HG03139 (cell line): Measurements from ENCODE around the gene MVB12B.

Source experiments
- ATAC-seq: cut with Tn5 transposase; IDR thresholded peaks from one replicate; pipeline ENCODE4 v1.9.1; 2021; ENCODE audit not compliant: unreplicated experiment

Gene MVB12B

DNA sequence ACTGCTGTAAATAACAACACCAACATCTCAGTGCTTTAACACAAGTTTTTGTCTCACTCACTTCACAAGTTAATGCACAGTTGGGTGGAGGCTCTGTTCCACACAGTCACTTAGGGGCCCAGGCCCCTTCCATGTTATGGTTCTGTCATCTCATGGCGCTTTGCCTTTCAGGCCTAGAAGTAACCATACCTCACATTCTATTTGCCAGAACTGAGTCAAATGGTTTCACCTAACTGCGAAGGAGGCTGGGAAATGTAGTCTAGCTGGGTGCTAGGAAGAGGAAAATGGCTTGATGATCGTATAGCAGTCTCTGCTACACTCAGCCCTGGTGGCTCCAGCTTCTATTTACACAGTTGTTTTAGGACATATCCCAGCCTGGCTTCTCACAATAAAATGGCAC, 23.1 kb upstream of the MVB12B start:
- ATAC-seq = no peak

DNA sequence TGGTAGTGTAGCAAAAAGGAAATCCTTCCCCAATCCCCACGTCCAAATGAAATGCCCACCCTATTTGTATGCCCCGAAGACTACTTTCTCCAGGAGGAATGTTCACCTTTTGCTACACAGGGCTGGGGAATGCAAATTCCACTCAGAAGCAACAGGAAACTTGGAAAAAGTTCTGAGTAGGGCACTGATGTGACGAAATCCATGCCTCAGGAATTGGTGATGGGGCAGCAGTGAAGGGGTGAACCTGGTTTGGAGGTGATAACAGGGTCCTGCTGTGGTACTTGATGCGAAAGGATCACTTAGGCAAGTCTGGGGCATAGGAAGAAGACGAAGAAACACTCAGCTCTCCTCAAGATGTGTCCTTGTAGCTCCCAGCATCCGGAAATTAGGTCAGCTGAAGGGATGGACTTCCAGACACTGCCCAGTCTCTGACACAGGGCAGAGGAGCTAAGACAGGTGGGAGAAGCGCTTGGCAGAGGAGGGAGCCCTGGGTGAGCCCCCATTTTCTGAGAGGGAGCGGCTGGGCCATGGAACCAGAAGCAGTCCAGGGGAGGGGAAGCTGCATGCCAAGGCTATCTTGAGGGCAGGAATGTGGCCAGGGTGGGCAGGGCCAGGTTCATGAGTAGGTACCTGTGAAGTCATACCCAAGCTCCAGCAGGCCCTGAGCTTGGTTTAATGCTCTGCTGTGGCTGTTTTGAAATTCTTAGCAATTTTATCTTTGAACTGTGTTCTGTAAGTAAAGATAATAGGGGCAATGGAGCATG, 22.2 kb upstream of the MVB12B start:
- no peak for ATAC-seq

DNA sequence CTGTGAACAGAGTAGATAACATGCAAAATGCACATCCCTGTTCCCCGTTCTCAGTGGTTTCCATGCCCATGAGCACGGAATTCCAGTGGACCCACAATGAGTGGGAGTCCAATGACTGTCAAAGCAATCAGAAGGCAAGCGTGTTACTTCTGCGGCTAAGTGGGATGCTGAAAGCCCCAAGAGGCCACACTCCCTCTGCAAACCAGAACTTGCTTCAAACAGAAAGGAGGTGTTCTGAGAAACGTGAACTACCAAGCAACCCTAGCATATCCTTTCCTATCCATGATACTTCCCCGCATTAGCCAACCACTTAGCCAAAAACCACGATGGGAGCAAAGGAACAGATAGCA, 21.7 kb upstream of the MVB12B start:
- ATAC-seq = no peak

DNA sequence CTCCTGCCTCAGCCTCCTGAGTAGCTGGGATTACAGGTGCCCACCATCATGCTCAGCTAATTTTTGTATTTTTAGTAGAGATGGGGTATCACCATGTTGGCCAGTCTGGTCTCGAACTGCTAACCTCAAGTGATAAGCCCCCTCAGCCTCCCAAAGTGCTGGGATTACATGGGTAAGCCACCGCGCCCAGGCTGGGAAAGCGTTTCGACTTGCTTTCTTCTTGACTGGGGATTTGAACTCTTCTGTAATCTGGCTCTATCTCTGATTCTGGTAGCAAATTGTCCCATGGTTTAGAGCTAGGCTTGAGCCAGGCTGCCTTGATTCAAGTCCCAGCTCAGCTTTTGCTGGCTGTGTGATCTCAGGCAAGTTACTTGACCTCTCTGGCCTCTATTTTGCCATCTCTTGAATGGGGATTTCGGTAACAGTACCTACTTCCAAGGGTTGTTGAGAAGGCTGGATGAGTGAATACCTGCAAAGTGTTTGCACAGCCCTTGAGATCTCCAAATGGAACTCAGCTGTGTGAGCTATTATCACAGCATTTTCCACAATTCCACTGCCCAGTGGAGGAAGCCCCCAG, 20.5 kb upstream of the MVB12B start:
- ATAC-seq = no peak

DNA sequence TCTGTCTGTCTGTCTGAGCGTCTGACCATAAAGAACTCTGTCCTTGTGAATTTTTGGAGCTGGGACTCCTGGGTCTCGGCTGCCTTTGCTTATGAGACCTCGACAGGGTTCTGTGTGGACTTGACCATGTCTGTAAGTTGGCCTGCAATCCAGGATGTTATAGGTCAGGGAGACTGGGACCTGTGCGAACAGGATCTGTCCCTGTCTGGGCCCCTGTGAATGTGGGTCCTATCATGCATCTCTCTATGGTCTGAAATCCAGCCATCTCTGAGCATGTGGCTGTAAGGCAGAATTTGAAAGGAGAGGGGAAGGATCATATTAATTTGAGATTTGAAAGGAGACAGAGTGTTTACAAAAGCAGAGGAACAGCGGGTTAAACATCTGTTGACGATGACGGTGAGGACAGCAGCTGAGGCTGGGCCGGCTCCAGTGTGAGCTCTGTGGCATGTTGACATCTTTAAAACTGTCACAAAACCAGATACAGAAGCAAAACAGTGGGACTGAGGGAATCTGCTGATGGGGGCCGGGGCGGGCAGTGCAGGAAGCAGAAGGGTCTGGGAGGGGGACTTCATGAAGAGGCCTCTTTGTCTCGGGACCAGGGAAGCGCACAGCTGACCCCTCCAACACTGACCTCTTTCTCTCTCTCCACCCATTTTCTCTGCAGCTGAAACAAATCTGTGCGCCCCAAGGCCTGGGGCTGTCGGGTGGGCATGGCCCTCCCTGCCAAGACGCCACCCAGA, 19.1 kb upstream of the MVB12B start:
- no peak for ATAC-seq

DNA sequence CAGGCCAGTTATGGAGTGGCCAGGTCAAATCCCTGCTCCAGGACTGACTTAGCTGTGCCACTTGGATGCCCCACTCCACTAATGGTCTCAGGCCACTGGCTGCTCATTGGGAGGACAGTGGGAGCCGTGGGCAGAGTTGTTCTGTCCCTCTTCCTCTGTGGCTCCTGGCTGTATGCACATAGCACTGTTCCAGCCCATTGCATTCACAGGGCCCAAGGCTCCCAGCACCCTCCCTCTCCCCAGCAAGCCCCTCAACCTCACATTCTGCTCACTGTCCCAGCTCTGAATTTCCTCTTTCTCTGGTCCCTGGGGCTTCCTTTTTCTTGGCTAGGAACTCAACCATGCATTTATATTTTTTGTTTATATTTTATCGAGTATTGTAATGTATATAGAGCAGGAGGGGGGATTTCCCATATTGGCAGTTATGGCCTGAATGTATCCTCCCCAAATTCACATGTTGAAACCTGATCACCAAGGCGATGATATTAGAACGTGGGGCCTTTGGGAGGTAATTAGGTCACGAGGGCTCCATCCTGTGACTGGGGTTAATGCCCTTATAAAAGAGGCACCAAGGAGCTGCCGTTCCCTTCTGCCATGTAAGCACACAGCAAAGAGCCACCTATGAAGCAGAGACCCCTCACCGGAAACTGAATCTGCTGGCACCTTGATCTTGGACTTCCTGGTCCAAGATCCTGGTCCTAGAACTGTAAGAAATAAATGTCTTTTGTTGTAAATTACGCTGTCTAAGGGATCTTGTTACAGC, 17.0 kb upstream of the MVB12B start:
- no peak for ATAC-seq

DNA sequence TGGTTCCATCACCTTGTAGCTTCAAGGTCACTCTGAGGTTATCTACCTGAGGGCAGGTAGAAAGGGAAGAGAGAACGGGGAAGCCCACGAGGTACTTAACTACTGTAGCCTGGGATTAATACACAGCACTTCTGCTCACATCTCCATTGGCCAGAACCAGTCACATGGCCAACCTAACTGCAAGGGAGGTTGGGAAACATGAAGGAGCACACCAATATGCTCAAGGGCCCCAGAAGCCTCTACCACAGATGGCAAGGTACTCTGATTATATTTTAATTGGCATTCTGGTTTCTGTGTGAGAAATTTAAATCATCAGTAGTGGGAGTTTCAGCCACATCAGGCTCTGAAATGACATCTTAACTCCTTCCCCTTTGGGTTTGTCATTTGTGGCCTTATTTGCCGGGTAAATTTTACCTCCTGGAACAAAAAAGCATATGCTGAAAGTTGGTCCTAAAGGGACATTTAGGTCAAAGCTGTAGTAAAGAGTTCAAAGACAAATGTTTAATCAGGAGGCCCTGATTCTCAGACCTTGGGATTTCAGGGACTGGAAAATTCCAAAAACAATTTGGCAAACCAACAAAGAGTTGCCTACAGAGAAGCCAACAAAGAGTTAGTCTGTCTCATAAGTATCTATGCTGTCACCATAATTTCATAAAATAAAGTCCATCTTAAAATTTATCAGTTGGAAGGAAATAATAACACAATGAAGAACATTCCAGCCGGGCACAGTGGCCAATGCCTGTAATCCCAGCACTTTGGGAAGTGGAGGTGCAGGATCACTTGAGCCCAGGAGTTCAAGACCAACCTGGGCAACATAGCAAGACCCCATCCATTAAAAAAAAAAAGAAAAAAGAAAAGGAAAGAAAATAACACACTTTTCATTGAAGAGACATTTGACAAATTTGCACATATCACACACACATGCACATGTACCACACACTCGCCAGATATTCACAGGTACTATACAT, 13.8 kb upstream of the MVB12B start:
- no peak for ATAC-seq

DNA sequence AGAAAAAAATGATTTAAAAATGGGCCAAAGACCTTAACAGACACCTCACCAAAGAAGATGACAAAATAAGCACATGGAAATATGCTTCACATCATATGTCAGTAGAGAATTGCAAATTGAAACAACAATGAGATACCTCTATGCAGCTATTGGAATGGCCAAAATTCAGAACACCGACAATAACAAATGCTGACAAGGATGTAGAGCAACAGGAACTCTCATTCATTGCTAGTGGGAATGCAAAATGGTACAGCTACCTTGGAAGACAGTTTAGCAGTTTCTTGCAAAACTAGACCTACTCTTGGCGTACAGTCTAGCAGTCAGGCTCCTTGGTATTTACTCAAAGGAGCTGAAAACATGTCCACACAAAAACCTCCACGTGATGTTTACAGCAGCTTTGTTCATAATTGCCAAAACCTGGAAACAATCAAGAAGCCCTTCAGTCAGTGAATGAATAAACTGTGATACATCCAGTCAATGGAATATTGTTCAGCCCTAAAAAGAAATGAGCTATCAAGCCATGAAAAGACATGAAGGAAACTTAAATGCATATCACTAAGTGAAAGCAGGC, 10.5 kb upstream of the MVB12B start:
- ATAC-seq = no peak

DNA sequence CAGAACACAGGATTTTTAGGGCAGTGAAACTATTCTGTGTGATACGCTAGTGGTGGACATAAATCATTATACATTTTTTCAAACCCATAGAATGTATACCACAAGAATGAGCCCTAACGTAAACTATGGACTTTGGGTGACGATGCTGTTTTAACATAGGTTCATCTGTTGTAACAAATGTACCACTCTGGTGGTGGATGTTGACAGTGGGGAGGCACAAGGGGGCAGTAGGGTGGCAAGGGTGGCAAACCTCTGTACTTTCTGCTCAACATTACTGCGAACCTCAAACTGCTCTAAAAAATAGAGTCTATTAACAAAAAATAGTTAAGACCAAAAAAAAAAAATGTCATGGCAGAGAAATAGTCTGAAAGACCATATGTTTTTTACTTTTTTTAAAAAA, 9.1 kb upstream of the MVB12B start:
- ATAC-seq = no peak

DNA sequence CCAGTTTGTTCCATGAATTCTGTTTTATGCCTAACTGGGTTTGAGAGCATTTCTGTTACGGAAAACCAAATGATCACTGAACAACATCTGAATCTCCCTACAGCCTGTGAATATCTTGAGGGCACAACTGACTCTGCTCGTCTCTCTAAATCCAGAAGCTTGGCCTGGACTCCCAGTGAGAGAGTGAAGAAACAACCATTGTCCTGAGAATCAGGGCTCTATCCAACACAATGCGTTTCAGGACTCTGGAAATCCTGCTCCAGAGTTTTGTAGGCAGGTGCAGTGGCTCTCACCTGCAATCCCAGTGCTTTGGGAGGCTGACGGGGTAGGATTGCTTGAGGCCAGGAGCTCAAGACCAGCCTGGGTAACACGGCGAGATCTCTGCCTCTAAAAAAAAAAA, 7.8 kb upstream of the MVB12B start:
- ATAC-seq = no peak

DNA sequence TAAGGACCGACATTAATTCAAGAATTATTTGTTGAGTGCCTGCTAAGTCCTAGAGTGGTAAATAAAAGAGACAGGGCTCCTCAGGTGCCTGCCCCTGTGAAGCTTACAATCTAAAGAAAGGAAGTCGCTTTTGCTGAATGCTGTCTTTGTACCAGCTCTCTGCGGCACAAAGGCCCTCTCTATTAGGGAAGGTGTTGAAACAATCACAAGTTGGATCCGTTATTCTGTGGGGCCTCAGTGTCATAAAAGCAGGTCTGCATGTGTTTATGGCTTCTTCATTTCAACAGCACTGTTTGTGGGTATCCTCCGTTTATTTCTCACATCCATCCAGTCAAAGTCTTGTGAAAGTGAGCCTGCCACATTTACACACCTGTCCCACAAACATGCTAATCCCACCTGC, 7.0 kb upstream of the MVB12B start:
- no peak for ATAC-seq

DNA sequence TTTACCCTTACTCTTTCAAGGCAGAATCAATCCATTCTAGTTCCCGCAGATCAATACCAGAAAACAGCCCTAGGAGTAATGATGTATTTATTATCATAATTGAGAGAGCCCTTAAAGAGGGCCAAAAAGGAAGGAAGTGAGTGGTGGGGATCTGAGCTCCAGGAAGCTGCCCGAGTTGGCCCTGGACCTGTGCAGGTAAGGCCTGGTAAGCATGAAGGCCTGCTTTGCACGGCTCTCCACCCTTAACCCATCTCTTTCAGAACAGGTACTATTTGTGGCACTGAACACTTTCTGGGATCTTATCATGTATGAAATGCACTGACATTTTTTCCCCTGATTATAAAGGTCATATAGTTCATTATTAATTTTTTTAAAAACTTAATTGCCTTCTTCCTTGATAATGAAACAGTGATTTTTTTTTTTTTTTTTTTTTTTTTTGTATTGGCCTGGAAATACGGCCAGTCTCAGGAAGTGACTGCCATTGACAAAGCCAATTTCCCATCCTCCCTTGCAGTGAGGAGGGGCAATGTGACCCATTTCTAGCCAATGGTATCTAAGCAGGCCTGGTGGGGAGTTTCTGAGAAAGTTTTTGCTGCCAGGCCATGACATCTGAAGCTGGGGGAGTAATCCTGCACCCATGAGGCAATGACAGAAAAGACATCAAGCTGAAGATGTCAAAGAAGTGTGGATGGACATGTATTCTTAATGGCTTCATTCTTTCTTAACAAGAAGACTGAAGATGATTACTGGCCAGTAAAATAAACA, 6.3 kb upstream of the MVB12B start:
- ATAC-seq = no peak

DNA sequence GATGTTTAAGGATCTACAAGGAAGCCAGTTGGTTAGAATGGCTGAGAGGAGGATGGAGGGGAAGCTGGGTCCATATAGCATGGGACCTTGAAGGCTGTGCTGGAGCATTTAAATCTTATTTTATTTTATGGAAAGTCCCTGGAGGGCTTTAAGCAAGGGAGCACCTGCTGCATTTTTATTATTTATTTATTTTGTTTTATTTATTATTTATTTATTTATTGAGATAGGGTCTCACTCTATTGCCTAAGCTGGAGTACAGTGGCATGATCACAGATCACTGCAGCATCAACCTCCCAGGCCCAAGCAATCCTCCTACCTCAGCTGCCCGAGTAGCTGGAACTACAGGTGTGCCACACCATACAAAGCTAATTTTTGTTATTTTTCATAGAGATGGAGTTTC, 4.9 kb upstream of the MVB12B start:
- ATAC-seq = no peak

DNA sequence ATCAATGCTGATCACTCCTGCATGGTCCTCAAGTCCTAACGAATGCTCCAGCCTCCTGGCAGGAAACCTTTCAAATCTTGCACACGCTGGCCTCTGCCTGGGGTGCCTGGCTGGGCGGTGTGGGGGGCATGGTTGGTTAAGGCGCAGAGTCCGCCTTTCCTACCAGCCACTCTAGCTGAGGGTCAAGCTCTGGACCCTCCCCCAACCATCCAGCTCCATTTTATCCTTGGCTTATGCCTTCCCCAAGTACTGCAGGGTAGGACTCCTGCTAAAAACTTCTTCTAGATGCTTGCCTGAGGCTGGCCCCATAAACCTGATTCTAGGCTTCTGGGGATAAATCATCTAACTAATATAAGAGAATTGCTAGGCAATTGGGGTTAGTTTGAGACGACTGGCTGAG, 808 bp upstream of the MVB12B start:
- no peak for ATAC-seq

DNA sequence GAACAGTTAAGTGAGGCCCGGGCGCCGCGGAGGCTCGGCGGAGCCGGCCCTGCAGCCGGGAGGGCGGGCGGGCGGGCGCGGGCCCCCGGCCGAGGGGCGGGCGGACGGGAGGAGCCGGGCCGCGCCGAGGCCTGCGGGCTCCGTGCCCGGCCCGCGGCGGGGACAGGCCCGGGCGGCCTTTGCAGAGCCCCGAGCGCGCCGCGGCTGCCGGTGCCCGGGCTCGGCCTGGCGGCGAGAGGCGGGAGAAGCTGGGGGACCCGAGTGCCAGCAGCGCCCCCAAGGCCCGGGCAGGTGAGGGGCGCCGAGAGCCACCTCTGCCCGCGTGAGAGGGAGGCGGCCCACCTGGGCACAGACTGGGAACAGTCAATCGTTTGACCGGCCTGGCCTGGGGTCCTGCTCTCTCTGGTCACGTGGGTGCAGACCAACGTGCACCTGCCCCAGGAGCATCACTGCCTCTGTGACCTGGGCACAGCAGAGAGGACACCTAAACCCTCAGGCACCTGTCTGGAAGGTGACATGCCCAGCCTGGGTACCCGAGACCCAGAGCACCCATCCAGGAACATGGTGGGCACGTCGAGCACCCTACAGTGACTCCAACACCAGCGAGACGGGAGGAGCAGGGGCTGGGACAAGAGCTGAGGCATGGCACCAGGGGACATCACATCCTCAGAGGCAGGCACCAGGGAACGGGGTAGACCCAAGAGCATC, 531 bp downstream of the MVB12B start:
- no peak for ATAC-seq

DNA sequence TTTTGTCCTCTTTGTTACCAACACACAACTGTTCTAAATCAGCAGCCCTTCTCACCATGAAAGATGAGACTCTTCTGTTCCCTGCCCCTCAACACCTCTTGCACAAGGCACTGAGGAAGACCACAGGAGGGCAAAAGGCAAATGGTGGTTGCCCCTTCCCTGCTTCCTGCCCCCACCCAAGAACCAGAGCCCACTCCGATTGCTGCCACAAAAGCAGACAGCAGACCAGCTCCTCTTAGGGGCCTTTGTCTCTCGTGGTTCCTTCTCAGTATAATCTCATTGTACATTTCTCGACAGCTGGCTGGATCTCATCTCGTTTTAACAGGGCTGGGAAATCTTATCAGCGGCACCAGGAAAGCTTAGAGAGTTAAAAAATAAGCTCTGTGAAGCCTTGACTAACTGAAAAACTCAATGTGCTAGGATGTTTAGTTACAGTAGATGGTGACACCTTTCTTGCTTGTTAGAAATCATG, 1.1 kb downstream of the MVB12B start:
- ATAC-seq = no peak

DNA sequence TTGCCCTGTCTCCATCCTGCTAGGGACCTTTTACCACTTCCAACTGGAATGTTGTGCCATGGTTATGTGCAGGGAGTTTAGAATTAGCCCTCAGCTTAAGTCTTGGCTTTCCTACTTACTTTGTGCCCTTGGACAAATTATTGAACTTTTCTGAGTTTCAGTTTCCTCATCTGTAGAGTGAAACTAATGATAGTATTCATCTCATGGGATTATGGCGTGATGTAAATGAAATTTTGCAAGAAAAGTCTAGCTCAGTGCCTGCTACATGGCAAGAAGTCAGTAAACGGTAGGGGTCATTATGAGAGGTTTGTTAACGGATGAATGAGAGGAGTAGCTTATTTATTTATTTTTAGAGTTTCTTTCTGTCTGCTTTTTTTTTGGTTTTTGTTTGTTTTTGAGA, 1.8 kb downstream of the MVB12B start:
- ATAC-seq = no peak

DNA sequence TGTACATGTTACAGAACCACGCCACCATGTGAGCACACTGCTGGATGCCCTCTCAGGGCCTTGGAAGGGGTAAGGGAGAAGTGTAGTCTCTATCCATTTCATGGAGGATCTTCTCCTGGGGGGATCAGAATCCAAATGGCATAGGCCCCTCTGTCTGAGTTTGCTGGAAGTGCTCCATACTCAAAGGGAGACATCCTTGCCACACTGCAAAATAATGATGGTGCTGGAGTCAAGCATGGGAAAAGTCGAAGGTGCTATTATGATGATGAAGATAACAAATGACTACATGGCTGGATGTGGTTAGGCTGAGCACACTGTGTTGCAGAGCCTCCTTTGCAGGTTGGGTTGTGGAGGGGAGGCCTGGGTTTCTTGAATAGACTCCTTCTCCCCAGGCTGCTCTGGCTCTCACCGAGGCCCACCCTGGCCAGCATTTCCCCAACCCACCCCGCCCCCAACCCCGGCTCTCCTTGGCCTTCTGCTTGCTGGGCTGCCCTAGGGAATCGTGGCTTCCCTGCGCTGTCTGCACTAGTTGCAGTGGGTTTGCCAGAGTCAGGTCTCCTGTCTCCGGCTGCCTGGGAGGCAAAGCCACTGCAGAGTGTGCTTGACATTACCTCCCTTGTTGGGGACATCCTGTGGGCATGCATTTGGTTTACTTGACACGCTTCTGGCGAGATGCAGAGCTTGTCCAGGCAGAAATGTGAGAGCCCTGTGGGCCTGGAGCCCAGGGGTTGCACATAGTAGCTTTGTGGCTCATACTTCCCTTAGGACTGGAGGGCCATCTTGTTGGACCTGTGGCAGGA, 3.0 kb downstream of the MVB12B start:
- ATAC-seq = no peak
